T-helper 17 cell (primary cell): ENCODE data around the gene ZNF850. TPM values are rescaled to one million over a fixed set of nuclear protein-coding genes. Genes with fewer than 3 reads are reported as not detected.
"Not testable (repeated sequence)": the region's sequence is repeated elsewhere in the genome, so short reads cannot be mapped to it uniquely, and the experiment has no call there.

Experiments used
- ATAC-seq: fragments of 150-1000 bp; cut with Tn5 transposase; 2 replicates; pipeline ENCODE4 v1.10.0; 2021; ENCODE audit warnings: mild to moderate bottlenecking, moderate library complexity
- DNase-seq, 3 donors: peaks; one replicate each; pipeline versions ENCODE4 v3.0.0 to v3.0.0-alpha.2; 2020 to 2021
- H3K9me3 ChIP-seq: one replicate; pipeline ENCODE4 v1.7.0; 2013; ENCODE audit warnings: low read length, mild to moderate bottlenecking; ENCODE audit not compliant: control insufficient read depth, poor library complexity, severe bottlenecking
- H3K27ac Mint-ChIP-seq: one replicate; pipeline ENCODE4 v1.8.0; 2022; ENCODE audit warnings: mild to moderate bottlenecking, moderate library complexity, mixed read lengths
- H3K27me3 Mint-ChIP-seq: one replicate; pipeline ENCODE4 v1.8.0; 2022; ENCODE audit warnings: mixed read lengths
- H3K36me3 Mint-ChIP-seq: one replicate; pipeline ENCODE4 v1.8.0; 2022; ENCODE audit warnings: low read depth, mixed read lengths
- H3K4me1 Mint-ChIP-seq: one replicate; pipeline ENCODE4 v1.8.0; 2022; ENCODE audit warnings: mild to moderate bottlenecking, mixed read lengths
- H3K4me3 Mint-ChIP-seq: one replicate; pipeline ENCODE4 v1.8.0; 2022; ENCODE audit warnings: mild to moderate bottlenecking, moderate library complexity, mixed read lengths
- total RNA-seq, 4 donors: library from RNA in 2 of 4; stranded (reverse) in 2 of 4; gene quantifications; one replicate each; pipeline ENCODE4 v1.2.3 and lab custom pipeline; 2022 to 2026

The ZNF850 gene
- total RNA-seq, 2 donors from 2014 or later: 2.0 to 2.4 TPM

DNA sequence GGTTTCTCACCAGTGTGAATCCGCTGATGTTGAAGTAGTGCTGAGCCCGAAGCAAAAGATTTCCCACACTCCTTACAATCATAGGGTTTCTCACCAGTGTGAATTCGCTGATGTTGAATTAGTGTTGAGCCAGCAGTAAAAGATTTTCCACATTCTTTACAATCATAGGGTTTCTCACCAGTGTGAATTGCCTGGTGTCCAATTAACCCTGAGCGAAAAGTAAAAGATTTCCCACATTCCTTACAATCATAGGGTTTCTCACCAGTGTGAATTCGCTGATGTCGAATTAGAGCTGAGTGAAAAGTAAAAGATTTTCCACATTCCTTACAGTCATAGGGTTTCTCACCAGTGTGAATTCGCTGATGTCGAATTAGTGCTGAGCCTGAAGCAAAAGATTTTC lies 23.0 kb downstream of the ZNF850 start:
- not testable (repeated sequence) for ATAC-seq, H3K4me1 Mint-ChIP-seq, H3K4me3 Mint-ChIP-seq, H3K36me3 Mint-ChIP-seq, DNase-seq, H3K27me3 Mint-ChIP-seq, H3K27ac Mint-ChIP-seq
- H3K9me3 ChIP-seq: peaks cover 50% of the 10 kb centered on the region

DNA sequence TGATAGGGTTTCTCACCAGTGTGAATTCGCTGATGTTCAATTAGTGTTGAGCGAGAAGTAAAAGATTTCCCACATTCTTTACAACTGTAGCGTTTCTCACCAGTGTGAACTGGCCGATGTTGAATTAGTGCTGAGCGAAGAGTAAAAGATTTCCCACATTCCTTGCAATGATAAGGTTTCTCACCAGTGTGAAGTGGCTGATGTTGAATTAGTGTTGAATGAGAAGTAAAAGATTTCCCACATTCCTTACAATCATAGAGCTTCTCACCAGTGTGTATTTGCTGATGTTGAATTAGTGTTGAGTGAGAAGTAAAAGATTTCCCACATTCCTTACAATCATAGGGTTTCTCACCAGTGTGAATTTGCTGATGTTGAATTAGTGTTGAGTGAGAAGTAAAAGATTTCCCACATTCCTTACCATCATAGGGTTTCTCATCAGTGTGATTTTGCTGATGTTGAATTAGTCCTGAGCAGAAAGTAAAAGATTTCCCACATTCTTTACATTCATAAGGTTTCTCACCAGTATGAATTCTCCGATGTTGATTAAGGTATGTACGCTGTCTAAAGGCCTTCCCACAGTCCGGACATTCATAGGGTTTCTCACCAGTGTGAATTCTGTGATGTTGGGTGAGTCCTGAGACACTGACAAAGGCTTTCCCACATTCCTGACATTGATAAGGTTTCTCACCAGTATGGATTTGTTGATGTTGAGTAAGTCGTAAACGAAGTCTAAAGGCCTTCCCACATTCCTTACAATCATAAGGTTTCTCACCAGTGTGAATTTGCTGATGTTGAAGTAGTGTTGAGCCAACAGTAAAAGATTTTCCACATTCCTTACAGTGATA lies 24.0 kb downstream of the ZNF850 start:
- no peak for DNase-seq
- H3K36me3 Mint-ChIP-seq: peaks cover 5% of the 10 kb centered on the region
- H3K9me3 ChIP-seq: peaks cover 53% of the 10 kb centered on the region
- no peak overlapping the region for H3K27ac Mint-ChIP-seq
- H3K27me3 Mint-ChIP-seq: no peaks in the 10 kb centered on the region
- no peak for ATAC-seq
- H3K4me3 Mint-ChIP-seq: no peak overlapping the region
- H3K4me1 Mint-ChIP-seq: no peaks in the 10 kb centered on the region

DNA sequence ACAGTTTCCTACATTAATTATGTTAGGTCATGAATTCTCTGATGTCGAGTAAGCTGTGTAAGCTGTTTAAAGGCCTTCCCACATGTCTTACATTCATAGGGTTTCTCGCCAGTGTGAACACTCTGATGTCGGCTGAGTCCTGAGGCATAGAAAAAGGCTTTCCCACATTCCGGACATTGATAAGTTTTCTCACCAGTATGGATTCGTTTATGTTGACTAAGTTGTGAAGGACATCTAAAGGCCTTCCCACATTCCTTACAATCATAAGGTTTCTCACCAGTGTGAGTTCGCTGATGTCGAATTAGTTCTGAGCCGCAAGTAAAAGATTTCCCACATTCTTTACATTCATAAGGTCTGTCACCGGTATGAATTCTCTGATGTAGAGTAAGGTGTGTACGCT lies 24.9 kb downstream of the ZNF850 start:
- H3K27me3 Mint-ChIP-seq: no peaks in the 10 kb centered on the region
- DNase-seq: no peak
- no peaks in the 10 kb centered on the region for H3K4me1 Mint-ChIP-seq
- no peak overlapping the region for H3K4me3 Mint-ChIP-seq
- no peak overlapping the region for H3K27ac Mint-ChIP-seq
- peaks cover 53% of the 10 kb centered on the region for H3K9me3 ChIP-seq
- peaks cover 4% of the 10 kb centered on the region for H3K36me3 Mint-ChIP-seq
- ATAC-seq: no peak

DNA sequence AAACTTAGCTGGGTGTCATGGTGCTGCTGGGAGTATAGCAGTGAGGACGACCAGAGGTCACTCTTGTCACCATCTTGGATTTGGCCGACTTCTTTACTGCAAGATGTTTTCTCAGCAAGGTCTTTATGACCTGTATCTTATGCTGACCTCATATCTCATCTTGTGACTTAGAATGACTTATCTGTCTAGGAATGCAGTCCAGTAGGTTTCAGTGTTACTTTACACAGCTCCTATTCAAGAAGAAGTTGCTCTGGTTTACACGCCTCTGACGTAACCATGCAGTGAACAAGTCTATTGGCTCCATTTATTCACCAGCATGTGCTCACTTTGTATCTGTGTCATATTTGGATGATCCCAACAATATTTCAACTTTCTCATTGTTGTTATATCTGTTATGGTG lies 26.7 kb downstream of the ZNF850 start:
- ATAC-seq: no peak
- Mint-ChIP-seq H3K27me3 (no peaks in the 10 kb centered on the region), H3K4me1 (no peaks in the 10 kb centered on the region)

DNA sequence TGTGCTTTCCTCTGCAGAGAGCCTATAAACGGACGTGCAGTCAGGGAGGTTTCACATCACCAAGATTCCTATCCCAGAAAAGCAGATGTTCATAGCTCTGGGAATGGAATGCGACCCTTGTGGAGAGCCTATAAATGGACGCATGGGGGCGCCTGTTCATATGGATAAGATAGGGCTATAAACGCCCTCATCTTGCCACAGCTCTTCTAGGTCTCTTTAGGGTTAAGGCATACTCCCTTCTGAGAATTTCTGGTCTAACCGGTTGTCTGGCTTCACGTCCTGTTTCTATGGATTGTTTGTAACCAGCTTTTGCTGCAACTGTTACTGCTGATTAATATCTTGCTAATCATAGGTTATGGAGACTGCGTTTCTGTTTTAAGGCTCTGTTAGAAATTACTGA lies 36.4 kb downstream of the ZNF850 start:
- peaks cover 42% of the 10 kb centered on the region for H3K9me3 ChIP-seq
- not testable (repeated sequence) for H3K27ac Mint-ChIP-seq, H3K4me1 Mint-ChIP-seq, DNase-seq, H3K4me3 Mint-ChIP-seq, H3K36me3 Mint-ChIP-seq, H3K27me3 Mint-ChIP-seq, ATAC-seq

More for the DNA sequence above, 26.7 kb downstream of the ZNF850 start:
- H3K9me3 ChIP-seq: peaks cover 43% of the 10 kb centered on the region
- H3K36me3 Mint-ChIP-seq: peaks cover 2% of the 10 kb centered on the region
- no peak overlapping the region for H3K27ac Mint-ChIP-seq
- DNase-seq: no peak
- H3K4me3 Mint-ChIP-seq: no peak overlapping the region

DNA sequence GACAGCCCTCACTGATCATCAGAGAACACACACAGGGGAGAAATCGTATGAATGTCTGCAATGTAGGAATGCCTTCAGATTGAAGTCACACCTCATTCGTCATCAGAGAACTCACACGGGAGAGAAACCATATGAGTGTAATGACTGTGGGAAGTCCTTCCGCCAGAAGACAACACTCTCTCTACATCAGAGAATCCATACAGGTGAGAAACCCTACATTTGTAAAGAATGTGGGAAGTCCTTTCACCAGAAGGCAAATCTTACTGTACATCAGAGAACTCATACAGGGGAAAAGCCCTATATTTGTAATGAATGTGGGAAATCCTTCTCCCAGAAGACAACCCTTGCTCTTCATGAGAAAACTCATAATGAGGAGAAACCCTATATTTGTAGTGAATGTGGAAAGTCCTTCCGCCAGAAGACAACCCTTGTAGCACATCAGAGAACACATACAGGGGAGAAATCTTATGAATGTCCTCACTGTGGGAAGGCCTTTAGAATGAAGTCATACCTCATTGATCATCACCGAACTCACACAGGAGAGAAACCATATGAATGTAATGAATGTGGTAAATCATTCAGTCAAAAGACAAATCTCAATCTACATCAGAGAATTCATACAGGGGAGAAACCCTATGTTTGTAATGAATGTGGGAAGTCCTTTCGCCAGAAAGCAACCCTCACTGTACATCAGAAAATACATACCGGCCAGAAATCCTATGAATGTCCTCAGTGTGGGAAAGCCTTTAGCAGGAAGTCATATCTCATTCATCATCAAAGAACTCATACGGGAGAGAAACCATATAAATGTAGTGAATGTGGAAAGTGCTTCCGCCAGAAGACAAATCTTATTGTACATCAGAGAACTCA lies 52.7 kb downstream of the ZNF850 start:
- Mint-ChIP-seq H3K36me3 (peaks cover 12% of the 10 kb centered on the region), H3K4me3 (no peak overlapping the region), H3K27ac (no peak overlapping the region), H3K27me3 (no peaks in the 10 kb centered on the region), H3K4me1 (no peaks in the 10 kb centered on the region)
- DNase-seq: no peak
- peaks cover 62% of the 10 kb centered on the region for H3K9me3 ChIP-seq
- ATAC-seq: no peak

DNA sequence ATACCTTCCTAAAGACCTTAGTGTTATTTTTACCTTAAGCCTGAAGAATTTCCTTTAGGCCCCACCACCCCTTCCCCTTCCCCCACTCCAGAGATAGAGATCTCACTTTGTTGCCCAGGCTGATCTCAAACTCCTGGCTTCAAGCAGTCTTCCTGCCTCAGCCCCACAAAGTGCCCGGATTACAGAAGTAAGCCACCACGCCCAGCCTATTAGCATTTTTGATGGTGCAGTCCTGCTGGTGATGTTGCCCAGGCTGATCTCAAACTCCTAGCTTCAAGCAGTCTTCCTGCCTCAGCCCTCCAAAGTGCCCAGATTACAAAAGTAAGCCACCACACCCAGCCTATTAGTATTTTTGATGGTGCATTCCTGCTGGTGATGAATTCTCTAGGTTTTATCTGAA lies 63.2 kb downstream of the ZNF850 start:
- H3K27me3 Mint-ChIP-seq: no peaks in the 10 kb centered on the region
- peaks cover 10% of the 10 kb centered on the region for H3K36me3 Mint-ChIP-seq
- DNase-seq (no peak), ATAC-seq (no peak)
- no peak overlapping the region for H3K27ac Mint-ChIP-seq
- no peak overlapping the region for H3K4me3 Mint-ChIP-seq
- H3K4me1 Mint-ChIP-seq: no peaks in the 10 kb centered on the region
- H3K9me3 ChIP-seq: peaks cover 47% of the 10 kb centered on the region

DNA sequence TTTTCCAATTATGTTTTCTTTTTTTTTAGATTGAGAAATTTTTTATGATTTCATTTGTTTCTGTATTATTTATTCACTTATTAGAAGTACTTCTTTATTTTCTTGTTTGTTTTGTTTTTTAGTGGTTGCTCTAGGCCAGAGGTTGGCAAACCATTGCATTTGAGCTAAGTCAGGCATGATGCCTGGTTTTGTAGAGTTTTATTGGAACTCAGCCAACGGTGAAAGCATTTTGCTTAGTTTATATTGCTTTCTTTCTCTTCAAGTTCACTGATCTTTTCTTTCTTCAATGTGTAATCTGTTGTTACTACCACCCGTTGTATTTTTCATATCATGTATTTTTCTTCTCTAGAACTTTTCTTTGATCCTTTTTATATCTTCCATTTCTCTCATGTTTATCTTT lies 65.5 kb downstream of the ZNF850 start:
- Mint-ChIP-seq H3K36me3 (peaks cover 9% of the 10 kb centered on the region), H3K4me1 (no peaks in the 10 kb centered on the region), H3K27ac (no peak overlapping the region), H3K4me3 (no peak overlapping the region), H3K27me3 (no peaks in the 10 kb centered on the region)
- DNase-seq: no peak
- no peak for ATAC-seq
- peaks cover 30% of the 10 kb centered on the region for H3K9me3 ChIP-seq

DNA sequence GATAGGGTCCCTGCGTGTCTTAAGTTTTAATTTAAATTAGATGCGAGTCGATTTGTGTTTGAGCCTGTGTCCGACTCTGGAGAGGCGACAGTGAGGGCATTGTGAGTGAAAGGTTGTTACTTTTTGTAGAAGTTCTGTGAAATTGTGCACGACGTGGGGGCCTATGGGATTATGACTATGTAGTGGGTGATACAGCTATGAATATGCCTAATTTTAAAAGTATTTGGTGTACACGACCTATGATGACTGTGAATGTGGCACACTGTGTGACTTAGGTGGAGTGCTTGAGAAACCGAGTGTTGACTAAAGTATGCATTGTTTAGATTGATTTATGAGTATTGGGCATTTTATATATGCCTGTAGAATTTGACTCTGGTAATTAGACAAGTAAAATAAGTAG lies 84.5 kb downstream of the ZNF850 start:
- no peak for ATAC-seq
- peaks cover 6% of the 10 kb centered on the region for H3K9me3 ChIP-seq
- Mint-ChIP-seq H3K4me1 (peaks cover 27% of the 10 kb centered on the region), H3K36me3 (peaks cover 11% of the 10 kb centered on the region), H3K27ac (peak overlapping the region; percentile 93), H3K27me3 (no peaks in the 10 kb centered on the region), H3K4me3 (peak overlapping the region; percentile 98)
- no peak for DNase-seq

DNA sequence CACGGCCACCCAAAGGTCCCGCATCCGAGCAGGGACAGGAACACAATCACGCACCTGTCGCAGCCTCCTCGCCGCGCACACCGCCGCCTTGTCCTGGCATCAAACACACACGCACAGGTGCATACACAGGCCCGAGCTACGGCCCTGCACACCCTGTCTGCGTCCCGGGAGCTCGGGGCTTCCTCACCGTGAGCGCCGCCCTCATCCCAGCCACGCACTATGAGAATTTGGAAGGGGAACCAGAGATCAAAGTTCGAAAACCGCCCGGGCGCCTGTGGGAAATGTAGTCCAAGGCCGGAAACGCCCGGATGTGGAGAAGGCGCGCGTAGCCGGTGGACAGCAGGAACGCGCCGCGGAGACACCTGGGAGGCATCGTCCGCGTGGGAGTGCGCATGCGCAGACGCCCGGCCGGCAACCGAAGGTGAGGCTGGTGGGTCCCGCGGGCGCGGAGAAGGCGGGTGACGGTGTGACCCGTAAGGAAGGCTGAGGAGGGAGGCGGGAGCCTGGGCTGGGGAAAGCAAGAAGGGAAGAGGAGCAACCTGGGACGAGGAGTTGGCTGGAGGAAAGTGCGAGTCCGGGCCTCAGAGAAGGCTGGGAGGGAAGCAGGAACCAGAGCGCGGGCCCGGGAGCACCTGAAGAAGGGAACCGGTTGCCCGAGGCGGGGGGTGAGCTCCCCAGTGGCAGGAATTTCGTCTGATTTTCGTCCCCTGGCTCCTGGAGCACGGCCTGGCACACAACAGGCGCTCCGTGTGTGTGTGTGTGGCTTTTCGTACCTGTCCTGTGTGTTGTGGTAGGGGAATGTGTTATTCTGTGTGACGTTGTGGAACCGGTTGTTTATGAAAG lies 85.2 kb downstream of the ZNF850 start, which contains the start of gene ZNF567:
Gene ZNF567 (plus strand): TSS at position 399 of the 843 bp plus-strand sequence. CDS start 7,256 bp downstream, outside the sequence.
- Mint-ChIP-seq H3K27me3 (no peaks in the 10 kb centered on the region), H3K4me3 (peak within 1 kb of the TSS; percentile 98), H3K27ac (peak within 1 kb of the TSS; percentile 93), H3K4me1 (peaks cover 27% of the 10 kb centered on the region), H3K36me3 (peaks cover 11% of the 10 kb centered on the region)
- ATAC-seq (peak; percentile 96), DNase-seq (peak; percentile 93 to 94 (median 94))
- H3K9me3 ChIP-seq: peaks cover 6% of the 10 kb centered on the region

DNA sequence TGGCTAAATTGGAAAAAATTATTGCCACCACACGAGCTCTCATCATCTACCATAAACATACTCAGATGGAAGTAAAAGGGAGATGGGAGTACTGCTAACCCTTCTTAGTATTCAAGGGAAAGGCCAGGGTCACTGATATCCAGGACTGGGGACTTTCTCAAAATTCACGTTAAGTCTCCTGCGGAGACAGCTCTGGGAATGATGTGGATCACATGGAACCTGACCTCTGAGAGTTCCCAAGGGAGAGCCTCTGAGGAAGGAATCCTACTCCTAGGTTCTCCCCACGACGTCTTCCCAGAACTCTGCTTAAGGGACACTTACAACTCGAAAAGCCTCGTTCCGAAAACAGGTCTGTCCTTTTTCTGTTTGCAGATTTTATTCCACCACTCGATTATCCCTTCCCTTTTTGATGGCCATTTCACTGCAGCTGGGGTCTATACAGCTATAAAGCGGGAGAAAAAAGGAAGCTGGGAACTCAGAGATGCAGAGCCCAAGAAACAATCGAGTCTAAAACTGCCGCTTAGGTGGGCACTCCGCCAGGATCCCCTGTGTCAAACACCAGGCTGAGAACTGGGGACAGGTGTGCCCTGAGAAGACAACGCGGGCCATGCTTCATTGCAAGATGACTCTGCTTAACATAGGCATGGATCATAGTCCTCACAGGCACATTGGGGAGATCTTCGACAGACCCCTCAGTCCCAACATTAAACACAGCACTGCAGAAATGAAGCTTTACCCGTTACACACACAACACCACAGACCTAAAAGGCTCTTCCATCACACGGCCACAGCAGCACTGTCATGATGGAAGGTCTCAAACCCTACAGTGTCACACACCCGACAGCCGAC lies 86.0 kb downstream of the ZNF850 start:
- Mint-ChIP-seq H3K27ac (peak overlapping the region; percentile 93), H3K4me1 (peaks cover 27% of the 10 kb centered on the region), H3K36me3 (peaks cover 11% of the 10 kb centered on the region), H3K27me3 (no peaks in the 10 kb centered on the region), H3K4me3 (peak overlapping the region; percentile 98)
- DNase-seq: no peak
- ATAC-seq: no peak
- H3K9me3 ChIP-seq: peaks cover 6% of the 10 kb centered on the region

DNA sequence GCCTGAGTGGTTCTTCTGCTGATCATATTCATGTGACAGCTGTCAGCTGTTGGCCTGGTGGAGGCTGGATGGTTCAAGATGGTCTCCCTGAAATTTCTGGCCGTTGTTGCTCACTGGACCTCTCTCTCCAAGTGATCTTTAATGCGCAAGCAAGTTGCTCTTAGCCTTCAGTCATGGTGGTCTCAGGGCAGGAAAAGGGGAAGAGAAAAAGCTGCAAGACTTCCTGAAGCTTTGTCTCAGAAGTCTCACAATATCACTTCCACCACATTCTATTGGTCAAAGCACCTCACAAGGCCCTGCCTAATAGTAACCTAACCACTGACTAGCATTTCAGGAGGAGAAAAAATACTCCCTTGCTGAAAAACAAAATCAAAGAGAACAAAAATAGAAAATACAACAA lies 86.8 kb downstream of the ZNF850 start:
- Mint-ChIP-seq H3K27me3 (no peaks in the 10 kb centered on the region), H3K27ac (peak overlapping the region; percentile 93), H3K4me3 (peak overlapping the region; percentile 98), H3K4me1 (peaks cover 27% of the 10 kb centered on the region), H3K36me3 (peaks cover 10% of the 10 kb centered on the region)
- peaks cover 3% of the 10 kb centered on the region for H3K9me3 ChIP-seq
- ATAC-seq (no peak), DNase-seq (no peak)
